Esophagus muscularis mucosa (tissue), 4 donors: ENCODE results near the gene ODF2. TPM values are rescaled to one million over a fixed set of nuclear protein-coding genes. Genes with fewer than 3 reads are reported as not detected.

Experiments
- DNase-seq: peaks from one replicate; pipeline ENCODE4 v3.0.0-alpha.2; 2017; ENCODE audit errors: extremely low spot score
- H3K27ac ChIP-seq, 4 donors: fragments of 200-600 bp; sonication (generic); replicated peaks in 1 of 4; 1 replicate in 3 of 4; 2 replicates in 1 of 4; pipeline ENCODE4 v1.5.1; 2016 to 2019; ENCODE audit warnings: mild to moderate bottlenecking in 1 of 4
- H3K27me3 ChIP-seq, 4 donors: fragments of 200-600 bp; sonication (generic); one replicate each; pipeline versions ENCODE4 v1.5.1 to v1.6.0; 2016 to 2019
- H3K36me3 ChIP-seq, 4 donors: fragments of 200-600 bp; sonication (generic); one replicate each; pipeline ENCODE4 v1.5.1; 2016 to 2019
- H3K4me1 ChIP-seq, 4 donors: fragments of 200-600 bp; sonication (generic); one replicate each; pipeline ENCODE4 v1.5.1; 2016 to 2019
- H3K4me3 ChIP-seq, 4 donors: fragments of 200-600 bp; sonication (generic); 1 replicate in 2 of 4; 2 replicates in 2 of 4; pipeline ENCODE4 v1.5.1; 2016 to 2019; ENCODE audit warnings: mild to moderate bottlenecking in 4 of 4, moderate library complexity in 1 of 4
- H3K9me3 ChIP-seq, 4 donors: fragments of 200-600 bp; sonication (generic); 1 replicate in 3 of 4; 2 replicates in 1 of 4; pipeline ENCODE4 v1.5.1; 2016 to 2019
- EP300 ChIP-seq: sonication (generic); formaldehyde crosslinking; IDR thresholded peaks from one replicate; pipeline ENCODE4 v1.6.1; 2017; ENCODE audit warnings: antibody characterized with exemption
- POLR2A ChIP-seq: fragments of 450-650 bp; IDR thresholded peaks from one replicate; pipeline ENCODE4 v1.6.1; 2017; ENCODE audit warnings: antibody characterized with exemption, moderate library complexity, mild to moderate bottlenecking, low read depth
- POLR2AphosphoS5 ChIP-seq, 2 donors: sonication (generic); formaldehyde crosslinking; IDR thresholded peaks; one replicate each; pipeline ENCODE4 v1.6.1; 2017; ENCODE audit warnings: antibody characterized with exemption in 2 of 2
- WGBS: methylation state at CpG from one replicate; pipeline ENCODE4 v1.1.5; 2018; 5-methylcytosine and 5-hydroxymethylcytosine counted together
- intact Hi-C: fragments of 100-400 bp; cut with DNase I; formaldehyde crosslinking; loops from one replicate; pipeline ENCODE4 v1.15.1; 2023
- total RNA-seq, 4 donors: library from RNA; depleted of rRNA; stranded (reverse); fragments of >200 nt; gene quantifications; one replicate each; pipeline versions ENCODE4 v1.1.0 to v1.2.1, GENCODE V29; 2016
- TF ChIP-seq, protein P1 (sequence below), 3 experiments: fragments of 200-600 bp in 2 of 3; fragments of 450-650 bp in 1 of 3; sonication (generic) in 2 of 3; IDR thresholded peaks; one replicate each; pipeline ENCODE4 v1.5.1; 2017 to 2019; ENCODE audit warnings: antibody characterized with exemption in 3 of 3, mild to moderate bottlenecking in 2 of 3, moderate library complexity in 1 of 3

Gene ODF2
- total RNA-seq, 4 donors from 2014 or later = 18.1 to 34.3 (median 23.0) TPM

DNA sequence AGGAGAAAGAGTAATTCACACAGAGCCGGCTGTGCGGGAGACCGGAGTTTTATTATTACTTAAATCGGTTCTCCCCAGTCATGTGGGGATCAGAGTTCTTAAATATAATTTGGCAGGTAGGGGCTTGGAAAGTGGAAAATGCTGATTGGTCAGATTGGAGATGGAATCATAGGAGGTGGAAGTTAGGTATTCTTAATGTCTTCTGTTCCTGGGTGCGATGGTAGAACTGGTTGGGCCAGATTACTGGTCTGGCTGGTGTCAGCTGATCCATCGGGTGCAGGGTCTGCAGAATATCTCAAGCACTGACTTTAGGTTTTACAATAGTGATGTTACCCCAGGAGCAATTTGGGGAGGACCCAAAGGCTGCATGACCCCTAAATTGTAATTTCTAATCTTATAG is 39.8 kb upstream of the ODF2 start:
- H3K27me3 ChIP-seq = peaks cover 0 to 53% (median 3%) of the 10 kb centered on the region in 4 donors
- no peaks in the 10 kb centered on the region for H3K9me3 ChIP-seq
- intact Hi-C loops = no loop called here
- DNase-seq = no peak
- TF ChIP-seq POLR2A = no peak
- TF ChIP-seq, protein P1, sequence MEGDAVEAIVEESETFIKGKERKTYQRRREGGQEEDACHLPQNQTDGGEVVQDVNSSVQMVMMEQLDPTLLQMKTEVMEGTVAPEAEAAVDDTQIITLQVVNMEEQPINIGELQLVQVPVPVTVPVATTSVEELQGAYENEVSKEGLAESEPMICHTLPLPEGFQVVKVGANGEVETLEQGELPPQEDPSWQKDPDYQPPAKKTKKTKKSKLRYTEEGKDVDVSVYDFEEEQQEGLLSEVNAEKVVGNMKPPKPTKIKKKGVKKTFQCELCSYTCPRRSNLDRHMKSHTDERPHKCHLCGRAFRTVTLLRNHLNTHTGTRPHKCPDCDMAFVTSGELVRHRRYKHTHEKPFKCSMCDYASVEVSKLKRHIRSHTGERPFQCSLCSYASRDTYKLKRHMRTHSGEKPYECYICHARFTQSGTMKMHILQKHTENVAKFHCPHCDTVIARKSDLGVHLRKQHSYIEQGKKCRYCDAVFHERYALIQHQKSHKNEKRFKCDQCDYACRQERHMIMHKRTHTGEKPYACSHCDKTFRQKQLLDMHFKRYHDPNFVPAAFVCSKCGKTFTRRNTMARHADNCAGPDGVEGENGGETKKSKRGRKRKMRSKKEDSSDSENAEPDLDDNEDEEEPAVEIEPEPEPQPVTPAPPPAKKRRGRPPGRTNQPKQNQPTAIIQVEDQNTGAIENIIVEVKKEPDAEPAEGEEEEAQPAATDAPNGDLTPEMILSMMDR (IDR thresholded peaks at IDR 0.05) = no peak
- no peak for TF ChIP-seq EP300
- no peak for TF ChIP-seq POLR2AphosphoS5 (IDR thresholded peaks at IDR 0.05)
- no peak overlapping the region for H3K4me3 ChIP-seq
- no peaks in the 10 kb centered on the region for H3K36me3 ChIP-seq
- H3K27ac ChIP-seq = no peak overlapping the region
- peaks cover 15 to 20% (median 17%) of the 10 kb centered on the region in 4 donors for H3K4me1 ChIP-seq
- WGBS = 75% methylated on average over 6 of the region's 6 CpGs

DNA sequence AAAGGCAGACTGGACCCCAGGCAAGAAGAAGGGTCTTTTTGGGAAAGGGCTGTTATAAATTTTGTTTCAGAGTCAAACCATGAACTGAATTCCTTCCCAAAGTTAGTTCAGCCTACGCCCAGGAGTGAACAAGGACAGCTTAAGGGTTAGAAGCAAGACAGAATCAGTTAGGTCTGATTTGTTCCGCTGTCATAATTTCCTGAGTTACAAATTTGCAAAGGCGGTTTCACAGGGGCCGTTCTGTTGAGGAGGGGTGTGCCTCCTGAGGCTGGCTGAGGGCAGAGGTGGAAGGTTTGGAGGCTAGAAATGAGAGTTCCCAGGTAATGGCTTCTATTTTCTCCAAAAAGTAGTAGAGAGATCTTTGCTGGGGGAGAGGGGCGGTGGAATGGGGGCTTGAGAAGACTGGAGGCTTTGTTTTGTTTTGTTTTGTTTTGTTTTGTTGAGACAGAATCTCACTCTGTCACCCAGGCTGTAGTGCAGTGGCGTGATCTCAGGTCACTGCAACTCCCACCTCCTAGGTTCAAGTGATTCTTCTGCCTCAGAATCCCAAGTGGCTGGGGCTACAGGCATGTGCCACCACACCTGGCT is 39.3 kb upstream of the ODF2 start:
- H3K27ac ChIP-seq = no peak overlapping the region
- TF ChIP-seq, protein P1 (IDR thresholded peaks at IDR 0.05) = no peak
- no peak for TF ChIP-seq EP300
- no peak for TF ChIP-seq POLR2AphosphoS5 (IDR thresholded peaks at IDR 0.05)
- no peaks in the 10 kb centered on the region for H3K9me3 ChIP-seq
- 75% methylated on average over 6 of the region's 6 CpGs for WGBS
- no peaks in the 10 kb centered on the region for H3K36me3 ChIP-seq
- intact Hi-C loops = no loop called here
- peaks cover 0 to 51% (median 3%) of the 10 kb centered on the region in 4 donors for H3K27me3 ChIP-seq
- H3K4me1 ChIP-seq = peaks cover 15 to 25% (median 22%) of the 10 kb centered on the region in 4 donors
- H3K4me3 ChIP-seq = no peak overlapping the region
- no peak for DNase-seq

DNA sequence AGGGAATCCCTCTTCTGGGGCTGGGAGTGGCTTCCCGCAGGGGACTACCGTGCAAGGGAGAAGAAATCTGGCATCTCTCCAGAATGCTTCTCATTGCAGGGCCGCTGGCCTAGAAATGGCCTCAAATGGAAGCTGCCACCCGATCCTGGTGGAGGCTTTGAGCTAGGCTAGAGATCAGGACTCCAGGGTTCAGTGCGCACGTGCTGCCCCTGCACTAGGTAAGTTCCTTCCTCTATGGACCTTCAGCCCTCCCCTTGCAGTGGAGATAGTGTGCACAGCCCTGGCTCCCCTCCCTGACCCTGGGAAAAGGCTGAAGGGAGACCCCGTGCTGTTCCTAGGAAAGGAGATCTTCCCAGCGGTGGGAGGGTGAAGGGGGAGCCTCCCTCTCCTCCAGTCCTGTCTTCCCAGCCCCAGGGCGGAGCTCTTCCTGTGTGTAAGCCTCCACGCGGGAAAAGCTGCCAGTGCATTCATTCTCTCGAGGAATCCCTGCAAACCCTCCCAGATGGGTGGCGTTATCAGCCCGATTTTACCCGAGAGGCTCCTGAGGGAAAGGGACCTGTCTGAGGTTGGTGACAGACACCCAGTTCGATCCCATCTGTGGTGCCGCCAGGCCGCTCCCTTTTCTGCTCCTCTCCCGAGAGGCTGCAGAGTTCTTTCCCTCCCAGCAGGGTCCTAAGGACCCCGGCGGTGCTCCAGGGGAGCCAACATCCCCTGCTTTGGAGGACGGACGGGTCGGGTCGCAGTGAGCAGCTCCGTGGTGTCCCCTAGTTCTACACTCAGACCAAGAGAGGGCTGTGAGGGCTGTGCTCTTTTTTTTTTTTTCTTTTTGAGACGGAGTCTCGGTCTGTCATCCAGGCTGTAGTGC is 36.5 kb upstream of the ODF2 start:
- Histone ChIP-seq H3K36me3 (peaks cover 0 to 13% (median 6%) of the 10 kb centered on the region in 4 donors), H3K27me3 (peaks cover 0 to 25% (median 0%) of the 10 kb centered on the region in 4 donors), H3K9me3 (no peaks in the 10 kb centered on the region), H3K4me3 (peak overlapping the region; percentile 87 to 100 (median 94)), H3K4me1 (peaks cover 15 to 31% (median 28%) of the 10 kb centered on the region in 4 donors), H3K27ac (peak overlapping the region in 3 of 4 donors; percentile 80 to 91 (median 82))
- WGBS = 5% methylated on average over 23 of the region's 28 CpGs
- intact Hi-C loops = no loop called here
- TF ChIP-seq, protein P1 (IDR thresholded peaks at IDR 0.05) = no peak
- no peak for DNase-seq

DNA sequence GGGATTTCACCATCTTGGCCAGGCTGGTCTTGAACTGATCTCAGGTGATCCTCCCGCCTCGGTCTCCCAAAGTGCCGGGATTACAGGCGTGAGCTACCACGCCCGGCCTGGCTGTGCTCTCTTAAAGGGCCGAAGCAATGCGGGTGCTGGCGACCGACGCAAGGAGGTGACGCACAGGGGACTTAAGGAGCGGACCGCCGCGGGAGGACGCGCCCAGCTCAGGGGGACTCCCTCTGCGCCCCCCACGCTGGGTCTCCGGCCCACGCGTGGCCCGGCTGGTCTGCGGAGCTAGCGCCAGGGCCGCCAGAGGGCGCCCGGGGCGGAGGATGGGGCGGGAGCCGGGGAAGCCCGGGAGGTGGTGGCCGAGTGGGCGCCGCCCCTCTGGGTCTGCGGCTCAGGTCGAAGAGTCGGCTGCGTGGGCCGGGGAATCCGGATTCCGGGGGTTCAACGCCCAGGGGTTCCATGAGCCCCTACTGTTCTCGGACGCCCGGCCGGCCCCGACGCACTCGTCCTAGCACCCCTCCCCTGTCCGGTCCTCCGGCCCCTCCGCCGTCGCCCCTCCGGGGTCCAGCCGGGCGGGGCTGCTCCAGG is 35.7 kb upstream of the ODF2 start:
- intact Hi-C loops = no loop called here
- no peak for DNase-seq
- TF ChIP-seq, protein P1 (IDR thresholded peaks at IDR 0.05) = peak; percentile 78 to 87 (median 82)
- TF ChIP-seq POLR2A (no peak), POLR2AphosphoS5 (IDR thresholded peaks at IDR 0.05) (no peak)
- H3K4me3 ChIP-seq = peak overlapping the region; percentile 87 to 100 (median 94)
- H3K9me3 ChIP-seq = no peaks in the 10 kb centered on the region
- H3K36me3 ChIP-seq = peaks cover 0 to 21% (median 9%) of the 10 kb centered on the region in 4 donors
- peaks cover 0 to 17% (median 0%) of the 10 kb centered on the region in 4 donors for H3K27me3 ChIP-seq
- WGBS = 0% methylated on average over 30 of the region's 59 CpGs
- peaks cover 15 to 31% (median 28%) of the 10 kb centered on the region in 4 donors for H3K4me1 ChIP-seq
- H3K27ac ChIP-seq = peak overlapping the region; percentile 77 to 91 (median 81)
